ENCODE data around the gene NLRC5.

NLRC5 gene

DNA sequence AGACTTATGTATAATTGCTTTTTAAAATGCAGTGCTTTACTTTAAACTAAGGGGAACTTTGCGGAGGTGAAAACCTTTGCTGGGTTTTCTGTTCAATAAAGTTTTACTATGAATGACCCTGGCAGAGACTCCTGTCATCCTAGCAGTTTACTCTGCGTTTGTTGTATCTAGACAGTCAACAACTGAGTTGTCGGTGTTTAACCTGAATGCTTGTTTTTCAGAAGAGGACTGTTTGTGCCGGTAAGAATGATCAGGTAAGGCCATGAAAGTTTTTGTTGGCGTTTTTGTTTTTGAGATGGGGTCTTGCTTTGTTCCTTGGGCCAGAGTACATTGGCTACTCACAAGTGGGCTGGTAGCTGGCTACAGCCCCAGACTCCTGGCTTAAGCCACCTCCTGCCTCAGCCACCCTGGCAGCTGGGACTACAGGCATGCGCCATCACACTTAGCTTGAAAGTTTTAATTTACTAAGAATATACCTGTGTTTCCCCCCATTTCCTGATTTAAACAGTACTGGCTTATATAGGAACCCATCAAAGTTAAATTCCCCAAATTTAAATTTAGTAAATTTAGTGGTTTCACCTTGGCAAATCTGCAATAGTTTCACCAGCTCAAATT, 45.5 kb upstream of the NLRC5 start:
- TF ChIP-seq, protein P1, sequence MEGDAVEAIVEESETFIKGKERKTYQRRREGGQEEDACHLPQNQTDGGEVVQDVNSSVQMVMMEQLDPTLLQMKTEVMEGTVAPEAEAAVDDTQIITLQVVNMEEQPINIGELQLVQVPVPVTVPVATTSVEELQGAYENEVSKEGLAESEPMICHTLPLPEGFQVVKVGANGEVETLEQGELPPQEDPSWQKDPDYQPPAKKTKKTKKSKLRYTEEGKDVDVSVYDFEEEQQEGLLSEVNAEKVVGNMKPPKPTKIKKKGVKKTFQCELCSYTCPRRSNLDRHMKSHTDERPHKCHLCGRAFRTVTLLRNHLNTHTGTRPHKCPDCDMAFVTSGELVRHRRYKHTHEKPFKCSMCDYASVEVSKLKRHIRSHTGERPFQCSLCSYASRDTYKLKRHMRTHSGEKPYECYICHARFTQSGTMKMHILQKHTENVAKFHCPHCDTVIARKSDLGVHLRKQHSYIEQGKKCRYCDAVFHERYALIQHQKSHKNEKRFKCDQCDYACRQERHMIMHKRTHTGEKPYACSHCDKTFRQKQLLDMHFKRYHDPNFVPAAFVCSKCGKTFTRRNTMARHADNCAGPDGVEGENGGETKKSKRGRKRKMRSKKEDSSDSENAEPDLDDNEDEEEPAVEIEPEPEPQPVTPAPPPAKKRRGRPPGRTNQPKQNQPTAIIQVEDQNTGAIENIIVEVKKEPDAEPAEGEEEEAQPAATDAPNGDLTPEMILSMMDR (IDR thresholded peaks at IDR 0.05; ENCODE audit: low read depth, low read length), result no peak
- TF ChIP-seq POLR2A (IDR thresholded peaks at IDR 0.05; ENCODE audit: extremely low read depth, insufficient read length) (no peak), MYC (IDR thresholded peaks at IDR 0.05; ENCODE audit: low read depth, low read length) (no peak)
- TF ChIP-seq, protein P2, sequence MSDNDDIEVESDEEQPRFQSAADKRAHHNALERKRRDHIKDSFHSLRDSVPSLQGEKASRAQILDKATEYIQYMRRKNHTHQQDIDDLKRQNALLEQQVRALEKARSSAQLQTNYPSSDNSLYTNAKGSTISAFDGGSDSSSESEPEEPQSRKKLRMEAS (IDR thresholded peaks at IDR 0.05; ENCODE audit: low read depth, low read length), result no peak
- DNase-seq (ENCODE audit: low read depth), result no peak
- no peak overlapping the region for H3K4me3 ChIP-seq (ENCODE audit: low read depth, low read length)

DNA sequence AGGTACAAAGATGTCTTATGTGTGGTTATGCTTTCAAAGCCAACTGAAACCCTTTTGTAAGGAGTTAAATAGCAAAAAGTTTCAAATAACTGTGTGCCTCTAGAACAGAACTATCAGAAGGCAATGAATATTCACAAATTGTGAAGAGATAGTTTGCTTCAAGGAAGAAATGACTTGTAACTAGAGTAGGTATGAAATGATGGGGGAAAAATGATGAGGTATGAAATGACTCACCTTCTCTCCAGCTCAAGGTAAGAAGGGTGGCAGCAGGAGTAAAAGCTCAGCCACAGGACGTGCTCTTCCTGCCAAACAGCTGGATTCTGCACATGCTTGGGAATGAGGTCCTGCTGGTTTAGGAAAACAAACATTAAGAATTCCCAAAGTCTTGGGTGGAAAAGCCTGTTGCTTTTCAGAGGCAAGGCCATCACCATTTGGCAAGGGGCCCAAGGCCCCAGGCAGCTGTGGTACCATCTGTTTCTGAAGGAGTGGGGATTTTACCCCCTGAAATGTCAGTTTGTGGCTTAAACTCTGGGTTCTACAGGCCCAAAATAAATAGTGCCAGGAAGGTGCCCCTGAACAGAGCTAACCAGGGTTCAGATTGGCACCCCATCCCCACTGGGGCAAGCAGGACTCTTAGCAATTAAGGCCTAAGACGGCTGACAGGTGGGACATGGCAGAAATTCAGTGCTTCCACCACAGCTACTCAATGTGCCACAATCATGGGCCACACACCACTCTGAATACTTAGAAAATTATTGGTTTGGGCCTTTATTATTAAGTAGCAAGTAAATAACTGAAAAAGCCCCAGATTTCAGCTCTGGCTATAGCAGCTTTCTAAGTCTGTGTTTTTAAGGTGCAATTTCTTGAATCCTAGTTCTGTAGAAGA, 44.2 kb upstream of the NLRC5 start:
- H3K4me3 ChIP-seq (ENCODE audit: low read depth, low read length), result no peak overlapping the region
- no peak for DNase-seq (ENCODE audit: low read depth)
- no peak for TF ChIP-seq POLR2A (IDR thresholded peaks at IDR 0.05; ENCODE audit: extremely low read depth, insufficient read length)
- TF ChIP-seq, protein P1 (IDR thresholded peaks at IDR 0.05; ENCODE audit: low read depth, low read length), result no peak
- TF ChIP-seq MYC (IDR thresholded peaks at IDR 0.05; ENCODE audit: low read depth, low read length), result no peak
- TF ChIP-seq, protein P2 (IDR thresholded peaks at IDR 0.05; ENCODE audit: low read depth, low read length), result no peak

DNA sequence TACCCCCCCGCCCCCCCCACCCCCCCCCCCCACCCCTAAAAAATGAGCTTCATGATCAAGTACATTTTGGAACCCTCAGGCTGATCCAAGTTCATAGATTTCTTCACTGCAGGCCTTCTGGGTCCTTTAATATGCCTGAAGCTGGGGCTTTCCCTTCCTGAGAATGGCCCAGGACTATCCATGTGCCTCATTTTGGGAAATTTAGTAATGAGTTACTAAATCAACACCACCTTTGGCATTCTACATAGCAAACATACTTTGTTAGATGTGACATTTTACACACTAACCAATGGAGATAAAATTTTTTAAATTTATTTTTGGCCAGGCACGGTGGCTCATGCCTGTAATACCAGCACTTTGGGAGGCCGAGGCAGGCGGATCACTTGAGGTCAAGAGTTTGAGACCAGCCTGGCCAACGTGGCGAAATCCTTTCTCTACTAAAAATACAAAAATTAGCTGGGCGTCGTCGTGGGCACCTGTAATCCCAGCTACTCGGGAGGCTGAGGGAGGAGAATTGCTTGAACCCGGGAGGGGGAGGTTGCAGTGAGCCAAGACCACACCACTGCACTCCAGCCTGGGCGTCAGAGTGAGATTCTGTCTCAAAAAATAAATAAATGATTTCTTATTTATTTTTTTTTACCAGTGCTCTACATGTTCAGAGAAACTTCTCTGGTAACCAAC, 43.4 kb upstream of the NLRC5 start:
- no peak for DNase-seq (ENCODE audit: low read depth)
- TF ChIP-seq, protein P2 (IDR thresholded peaks at IDR 0.05; ENCODE audit: low read depth, low read length), result no peak
- TF ChIP-seq POLR2A (IDR thresholded peaks at IDR 0.05; ENCODE audit: extremely low read depth, insufficient read length) (no peak), MYC (IDR thresholded peaks at IDR 0.05; ENCODE audit: low read depth, low read length) (no peak)
- TF ChIP-seq, protein P1 (IDR thresholded peaks at IDR 0.05; ENCODE audit: low read depth, low read length), result no peak
- no peak overlapping the region for H3K4me3 ChIP-seq (ENCODE audit: low read depth, low read length)

DNA sequence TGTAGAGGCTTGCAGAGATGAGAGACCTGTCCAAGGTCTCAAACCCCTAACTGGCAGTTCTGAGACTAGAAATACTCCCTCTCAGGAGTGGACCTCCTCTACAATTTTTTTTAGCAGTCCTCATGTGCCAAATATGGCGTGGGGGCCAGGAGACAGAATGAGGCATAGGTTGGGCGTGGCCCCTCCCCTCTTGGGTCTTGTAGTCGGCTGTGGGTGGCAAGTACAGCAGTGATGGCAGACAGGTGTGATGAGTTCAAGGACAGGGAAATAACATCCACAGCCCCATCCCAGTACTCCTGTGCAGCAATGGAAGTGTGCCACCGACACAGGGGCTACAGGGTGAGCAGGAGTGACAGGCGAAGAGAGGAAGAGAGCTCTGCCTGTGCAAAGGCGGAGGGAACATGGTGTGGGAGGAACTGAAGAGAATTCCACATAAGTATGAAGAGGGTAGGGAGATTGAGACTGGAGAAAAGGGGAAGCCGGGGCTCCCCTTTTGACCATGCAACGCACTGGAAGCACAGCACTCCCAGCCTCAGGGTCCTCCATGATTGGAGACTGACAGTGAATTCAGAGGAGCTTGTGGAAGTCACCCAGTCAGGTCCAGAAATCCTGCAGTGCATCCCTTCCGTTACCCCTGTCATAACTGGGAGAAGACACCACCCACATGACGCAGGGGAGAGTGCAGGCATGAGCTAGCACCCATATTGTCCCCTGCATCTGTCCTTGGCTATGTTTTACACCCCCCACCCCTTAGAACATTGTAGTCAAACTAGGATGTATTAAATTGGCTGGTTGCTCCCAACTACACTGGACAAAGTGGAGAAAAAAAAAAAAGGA, 42.4 kb upstream of the NLRC5 start:
- TF ChIP-seq MYC (IDR thresholded peaks at IDR 0.05; ENCODE audit: low read depth, low read length), result no peak
- TF ChIP-seq, protein P2 (IDR thresholded peaks at IDR 0.05; ENCODE audit: low read depth, low read length), result no peak
- TF ChIP-seq, protein P1 (IDR thresholded peaks at IDR 0.05; ENCODE audit: low read depth, low read length), result no peak
- TF ChIP-seq POLR2A (IDR thresholded peaks at IDR 0.05; ENCODE audit: extremely low read depth, insufficient read length), result no peak
- no peak for DNase-seq (ENCODE audit: low read depth)
- no peak overlapping the region for H3K4me3 ChIP-seq (ENCODE audit: low read depth, low read length)

DNA sequence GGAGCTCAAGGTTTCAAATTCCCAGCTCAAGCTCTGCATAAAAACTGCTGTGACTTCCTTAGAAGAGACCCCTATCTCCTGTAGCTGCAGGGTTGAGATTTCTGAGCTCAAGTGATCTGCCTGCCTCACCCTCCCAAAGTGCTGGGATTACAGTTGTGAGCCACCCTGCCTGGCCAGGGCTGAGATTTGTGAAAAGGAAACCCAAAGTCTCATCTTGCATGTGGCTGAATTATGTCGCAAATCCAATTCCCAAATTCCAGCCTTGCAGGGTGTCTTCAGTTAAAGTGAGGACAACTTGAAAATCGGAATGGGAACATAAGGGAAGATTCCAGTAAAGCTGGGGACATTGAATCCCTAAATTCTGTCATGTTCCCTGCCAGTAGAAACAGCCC, 41.8 kb upstream of the NLRC5 start:
- no peak for DNase-seq (ENCODE audit: low read depth)
- H3K4me3 ChIP-seq (ENCODE audit: low read depth, low read length), result no peak overlapping the region
- TF ChIP-seq POLR2A (IDR thresholded peaks at IDR 0.05; ENCODE audit: extremely low read depth, insufficient read length), result no peak
- TF ChIP-seq, protein P2 (IDR thresholded peaks at IDR 0.05; ENCODE audit: low read depth, low read length), result no peak
- TF ChIP-seq, protein P1 (IDR thresholded peaks at IDR 0.05; ENCODE audit: low read depth, low read length), result no peak
- TF ChIP-seq MYC (IDR thresholded peaks at IDR 0.05; ENCODE audit: low read depth, low read length), result no peak

All from NB4 (cell line).